NCI-H1417 treated with DMSO at 0.1 percent for 48 hours (cell line): Measurements from ENCODE around the gene PRIM1.
"Not testable (repeated sequence)": the region's sequence is repeated elsewhere in the genome, so short reads cannot be mapped to it uniquely, and the experiment has no call there.

ENCODE experiments used
- DNase-seq: peaks from one replicate; lab custom pipeline; 2025; lab: John Stamatoyannopoulos, UW

PRIM1 gene

GRCh38 chr12:56716933-56717880, 34.9 kb downstream of the PRIM1 start:
- no peak for DNase-seq

- DNase-seq: no peak
Measured at GRCh38 chr12:56716458-56716857, 35.7 kb downstream of the PRIM1 start.

GRCh38 chr12:56715798-56716197, 36.3 kb downstream of the PRIM1 start:
- DNase-seq: no peak

- DNase-seq: no peak
Measured at GRCh38 chr12:56714431-56714929, 37.6 kb downstream of the PRIM1 start.

GRCh38 chr12:56713345-56713744, 38.8 kb downstream of the PRIM1 start:
- DNase-seq: no peak

- DNase-seq: no peak
Measured at GRCh38 chr12:56709759-56710376, 42.3 kb downstream of the PRIM1 start.

- DNase-seq: not testable (repeated sequence)
Measured at GRCh38 chr12:56704522-56704921, 47.6 kb downstream of the PRIM1 start.

GRCh38 chr12:56699020-56699661, 53.0 kb downstream of the PRIM1 start:
- DNase-seq: no peak

GRCh38 chr12:56695327-56696101, 56.6 kb downstream of the PRIM1 start:
- DNase-seq: no peak

GRCh38 chr12:56694161-56694560, 58.0 kb downstream of the PRIM1 start:
- DNase-seq: no peak

- peak; percentile 60 for DNase-seq
Measured at GRCh38 chr12:56688846-56689109, 63.3 kb downstream of the PRIM1 start.

GRCh38 chr12:56688129-56688845, 63.8 kb downstream of the PRIM1 start, which contains the start of gene PTGES3:
TSS of gene PTGES3 (minus strand) at chr12:56688284. CDS start at chr12:56687999, 285 bp downstream.
- DNase-seq: peak; percentile 94

- DNase-seq: no peak
Measured at GRCh38 chr12:56687223-56688128, 64.6 kb downstream of the PRIM1 start.

- no peak for DNase-seq
Measured at GRCh38 chr12:56684745-56685359, 67.3 kb downstream of the PRIM1 start.

- no peak for DNase-seq
Measured at GRCh38 chr12:56682323-56682722, 69.8 kb downstream of the PRIM1 start.
